ENCODE data around the gene OBSL1. TPM values are rescaled to one million over a fixed set of nuclear protein-coding genes. Genes with fewer than 3 reads are reported as not detected.

Gene OBSL1
- total RNA-seq (2014; rRNA removed; shearing (Covaris generic)): 53.1 and 55.3 TPM in 2 replicates

- Histone ChIP-seq H3K27me3 (replicated peaks) (no peaks in the 10 kb centered on the region), H3K4me1 (replicated peaks) (peaks cover 18% of the 10 kb centered on the region), H3K36me3 (peaks cover 40% of the 10 kb centered on the region), H3K4me3 (peak within 1 kb of the TSS; percentile 97), H3K27ac (peak within 1 kb of the TSS; percentile 39), H3K9me3 (replicated peaks) (0 out of 2 replicates have a peak, but pooled peaks cover 3% of the 10 kb centered on the region)
- peak; percentile 21 to 85 for DNase-seq (ENCODE audit: low read depth in 1 of 2, low spot score in 2 of 2)
These were observed at the start of gene OBSL1 for GRCh38 chr2:219571311-219572236. OBSL1 (minus strand) TSS chr2:219571539; CDS start chr2:219571232, 307 bp downstream.

- no peak overlapping the region for H3K27ac ChIP-seq
- H3K4me3 ChIP-seq: no peak overlapping the region
- DNase-seq (ENCODE audit: low read depth in 1 of 2, low spot score in 2 of 2): no peak
- H3K9me3 ChIP-seq (replicated peaks): no peaks in the 10 kb centered on the region
- H3K27me3 ChIP-seq (replicated peaks): peaks cover 4% of the 10 kb centered on the region; the same call in 1 of the 2 replicates
- H3K4me1 ChIP-seq (replicated peaks): no peaks in the 10 kb centered on the region
- no peaks in the 10 kb centered on the region for H3K36me3 ChIP-seq
These were observed 49.2 kb upstream of the OBSL1 start for GRCh38 chr2:219620546-219620945.

GRCh38 chr2:219619235-219619634 is 47.9 kb upstream of the OBSL1 start:
- H3K9me3 ChIP-seq (replicated peaks): no peaks in the 10 kb centered on the region
- H3K27me3 ChIP-seq (replicated peaks): peaks cover 4% of the 10 kb centered on the region; the same call in 1 of the 2 replicates
- no peak overlapping the region for H3K27ac ChIP-seq
- no peak overlapping the region for H3K4me3 ChIP-seq
- H3K36me3 ChIP-seq: peaks cover 4% of the 10 kb centered on the region; the same call in 1 of the 2 replicates
- DNase-seq (ENCODE audit: low read depth in 1 of 2, low spot score in 2 of 2): no peak
- no peaks in the 10 kb centered on the region for H3K4me1 ChIP-seq (replicated peaks)

GRCh38 chr2:219618733-219619122 is 47.4 kb upstream of the OBSL1 start:
- no peak for DNase-seq (ENCODE audit: low read depth in 1 of 2, low spot score in 2 of 2)
- peaks cover 6% of the 10 kb centered on the region; the same call in 1 of the 2 replicates for H3K36me3 ChIP-seq
- H3K9me3 ChIP-seq (replicated peaks): no peaks in the 10 kb centered on the region
- H3K4me1 ChIP-seq (replicated peaks): no peaks in the 10 kb centered on the region
- H3K27ac ChIP-seq: no peak overlapping the region
- 0 out of 2 replicates have a peak, but pooled peaks cover 4% of the 10 kb centered on the region for H3K27me3 ChIP-seq (replicated peaks)
- H3K4me3 ChIP-seq: no peak overlapping the region

GRCh38 chr2:219616550-219616949 is 45.2 kb upstream of the OBSL1 start:
- Histone ChIP-seq H3K36me3 (peaks cover 13% of the 10 kb centered on the region), H3K27ac (no peak overlapping the region), H3K4me1 (replicated peaks) (no peaks in the 10 kb centered on the region), H3K27me3 (replicated peaks) (no peaks in the 10 kb centered on the region), H3K4me3 (no peak overlapping the region), H3K9me3 (replicated peaks) (no peaks in the 10 kb centered on the region)
- no peak for DNase-seq (ENCODE audit: low read depth in 1 of 2, low spot score in 2 of 2)

GRCh38 chr2:219615894-219616293 is 44.6 kb upstream of the OBSL1 start:
- H3K27me3 ChIP-seq (replicated peaks): no peaks in the 10 kb centered on the region
- no peak for DNase-seq (ENCODE audit: low read depth in 1 of 2, low spot score in 2 of 2)
- no peaks in the 10 kb centered on the region for H3K9me3 ChIP-seq (replicated peaks)
- H3K27ac ChIP-seq: no peak overlapping the region
- H3K4me1 ChIP-seq (replicated peaks): no peaks in the 10 kb centered on the region
- H3K4me3 ChIP-seq: no peak overlapping the region
- H3K36me3 ChIP-seq: peaks cover 14% of the 10 kb centered on the region

GRCh38 chr2:219615036-219615435 is 43.7 kb upstream of the OBSL1 start:
- no peaks in the 10 kb centered on the region for H3K4me1 ChIP-seq (replicated peaks)
- peaks cover 14% of the 10 kb centered on the region for H3K36me3 ChIP-seq
- H3K27ac ChIP-seq: no peak overlapping the region
- no peak for DNase-seq (ENCODE audit: low read depth in 1 of 2, low spot score in 2 of 2)
- H3K9me3 ChIP-seq (replicated peaks): no peaks in the 10 kb centered on the region
- H3K4me3 ChIP-seq: no peak overlapping the region
- H3K27me3 ChIP-seq (replicated peaks): no peaks in the 10 kb centered on the region

GRCh38 chr2:219614076-219614860 is 42.9 kb upstream of the OBSL1 start:
- no peaks in the 10 kb centered on the region for H3K9me3 ChIP-seq (replicated peaks)
- no peak for DNase-seq (ENCODE audit: low read depth in 1 of 2, low spot score in 2 of 2)
- H3K27me3 ChIP-seq (replicated peaks): no peaks in the 10 kb centered on the region
- H3K27ac ChIP-seq: no peak overlapping the region
- H3K36me3 ChIP-seq: peaks cover 15% of the 10 kb centered on the region
- no peak overlapping the region for H3K4me3 ChIP-seq
- H3K4me1 ChIP-seq (replicated peaks): no peaks in the 10 kb centered on the region

GRCh38 chr2:219613461-219614070 is 42.2 kb upstream of the OBSL1 start:
- Histone ChIP-seq H3K9me3 (replicated peaks) (no peaks in the 10 kb centered on the region), H3K27me3 (replicated peaks) (no peaks in the 10 kb centered on the region), H3K27ac (no peak overlapping the region), H3K4me1 (replicated peaks) (no peaks in the 10 kb centered on the region), H3K36me3 (peaks cover 22% of the 10 kb centered on the region), H3K4me3 (no peak overlapping the region)
- DNase-seq (ENCODE audit: low read depth in 1 of 2, low spot score in 2 of 2): no peak

GRCh38 chr2:219612577-219613286 is 41.4 kb upstream of the OBSL1 start:
- no peak for DNase-seq (ENCODE audit: low read depth in 1 of 2, low spot score in 2 of 2)
- no peaks in the 10 kb centered on the region for H3K4me1 ChIP-seq (replicated peaks)
- H3K4me3 ChIP-seq: no peak overlapping the region
- no peaks in the 10 kb centered on the region for H3K27me3 ChIP-seq (replicated peaks)
- peaks cover 27% of the 10 kb centered on the region for H3K36me3 ChIP-seq
- no peaks in the 10 kb centered on the region for H3K9me3 ChIP-seq (replicated peaks)
- H3K27ac ChIP-seq: no peak overlapping the region

- H3K4me3 ChIP-seq: no peak overlapping the region
- peaks cover 28% of the 10 kb centered on the region for H3K36me3 ChIP-seq
- H3K27ac ChIP-seq: no peak overlapping the region
- no peak for DNase-seq (ENCODE audit: low read depth in 1 of 2, low spot score in 2 of 2)
- H3K4me1 ChIP-seq (replicated peaks): no peaks in the 10 kb centered on the region
- no peaks in the 10 kb centered on the region for H3K9me3 ChIP-seq (replicated peaks)
- H3K27me3 ChIP-seq (replicated peaks): no peaks in the 10 kb centered on the region
These were observed 40.7 kb upstream of the OBSL1 start for GRCh38 chr2:219611866-219612576.

- Histone ChIP-seq H3K27ac (no peak overlapping the region), H3K9me3 (replicated peaks) (no peaks in the 10 kb centered on the region), H3K36me3 (peaks cover 34% of the 10 kb centered on the region), H3K4me3 (no peak overlapping the region), H3K27me3 (replicated peaks) (no peaks in the 10 kb centered on the region), H3K4me1 (replicated peaks) (no peaks in the 10 kb centered on the region)
- DNase-seq (ENCODE audit: low read depth in 1 of 2, low spot score in 2 of 2): no peak
These were observed 40.0 kb upstream of the OBSL1 start for GRCh38 chr2:219611306-219611705.
